Psoas muscle (tissue), 8 donors: ENCODE results near the gene PDGFRA. TPM values are rescaled to one million over a fixed set of nuclear protein-coding genes. Genes with fewer than 3 reads are reported as not detected.

Experiments used
- ATAC-seq, 4 donors: fragments of 200-7000 bp; cut with Tn5 transposase; one replicate each; pipeline ENCODE4 v1.9.1; 2020; ENCODE audit warnings: moderate library complexity in 3 of 4, mild to moderate bottlenecking in 2 of 4
- DNase-seq, 2 donors: peaks; one replicate each; pipeline ENCODE4 v3.0.0-alpha.2; 2020
- H3K27ac ChIP-seq: fragments of 200-600 bp; one replicate; pipeline ENCODE4 v1.8.0; 2022
- H3K27me3 ChIP-seq, 3 donors: fragments of 200-600 bp in 1 of 3; one replicate each; pipeline versions ENCODE4 v1.6.1 to v1.8.0; 2013 to 2022; ENCODE audit warnings: low read length in 2 of 3, mild to moderate bottlenecking in 2 of 3, moderate library complexity in 1 of 3; ENCODE audit not compliant: insufficient read depth in 3 of 3
- H3K36me3 ChIP-seq, 2 donors: fragments of 200-600 bp in 1 of 2; one replicate each; pipeline versions ENCODE4 v1.6.1 to v1.8.0; 2013 to 2022; ENCODE audit warnings: low read depth in 1 of 2, mild to moderate bottlenecking in 1 of 2, moderate library complexity in 1 of 2; ENCODE audit not compliant: insufficient read depth in 1 of 2
- H3K4me1 ChIP-seq: fragments of 200-600 bp; one replicate; pipeline ENCODE4 v1.8.0; 2022
- H3K4me3 ChIP-seq: fragments of 200-600 bp; one replicate; pipeline ENCODE4 v1.8.0; 2022; ENCODE audit warnings: mild to moderate bottlenecking
- H3K9me3 ChIP-seq: fragments of 200-600 bp; one replicate; pipeline ENCODE4 v1.8.0; 2022
- CTCF ChIP-seq: fragments of 200-600 bp; IDR thresholded peaks from one replicate; pipeline ENCODE4 v1.8.0; 2022; ENCODE audit warnings: antibody characterized with exemption
- WGBS, 3 donors: extraction: QIAGEN DNeasy Blood & Tissue Kit; methylation state at CpG; one replicate each; pipeline versions ENCODE4 v1.1.6 to v1.1.7; 2013; 5-methylcytosine and 5-hydroxymethylcytosine counted together
- intact Hi-C, 2 donors: fragments of 100-400 bp; cut with DNase I; formaldehyde crosslinking; loops; one replicate each; pipeline versions ENCODE4 v1.11.0 to v1.14.2; 2022
- long read RNA-seq, 2 donors: library from polyadenylated mRNA; unstranded; transcript quantifications; one replicate each; pipeline ENCODE4 v2.0.0, GENCODE V29; 2021
- polyA plus RNA-seq, 3 donors: library from polyadenylated mRNA; stranded (reverse); fragments of 200-250 nt; gene quantifications; one replicate each; pipeline ENCODE4 v1.2.3, GENCODE V29; 2013
- total RNA-seq, 4 donors: library from RNA; stranded (reverse); fragmentation: NEBNext Ultra II Directional in 2 of 4; extraction: Animal tissue kit (Norgen Biotek cat#: 25700) in 2 of 4; gene quantifications; one replicate each; pipeline versions ENCODE4 v1.2.1 to v1.2.4, GENCODE V29; 2021 to 2023
- donor health status: healthy with polysubstance abuse.
- donor health status: DM: no; HTN: no; CAD: no; lungs with moderate emphysema.
- donor health status: Bipolar disorder and iron deficiency.
- donor health status: healthy.
- donor health status: DM: yes; HTN: yes; CAD: no.
- donor health status: DM: no; HTN: no; CAD: no.
- donor health status: DM: no; HTN: no; CAD: no.
- donor health status: DM: yes; HTN: yes; CAD: no.

The PDGFRA gene
- total RNA-seq (10 to 100 TPM; 12.9 to 32.6 (median 19.2) TPM), polyA plus RNA-seq (1 to 10 TPM; 3.1 to 5.1 (median 3.6) TPM)
- long read RNA-seq, donor 1, full-length matches to known transcripts = 1 of 8 reads
- long read RNA-seq, donor 1, partial matches to known transcripts = 5 of 8 reads
- long read RNA-seq, donor 1, other reads (novel, unspliced or antisense) = 2 of 8 reads
- long read RNA-seq, donor 2, full-length matches to known transcripts = 3 of 10 reads
- long read RNA-seq, donor 2, partial matches to known transcripts = 4 of 10 reads
- long read RNA-seq, donor 2, other reads (novel, unspliced or antisense) = 3 of 10 reads

DNA sequence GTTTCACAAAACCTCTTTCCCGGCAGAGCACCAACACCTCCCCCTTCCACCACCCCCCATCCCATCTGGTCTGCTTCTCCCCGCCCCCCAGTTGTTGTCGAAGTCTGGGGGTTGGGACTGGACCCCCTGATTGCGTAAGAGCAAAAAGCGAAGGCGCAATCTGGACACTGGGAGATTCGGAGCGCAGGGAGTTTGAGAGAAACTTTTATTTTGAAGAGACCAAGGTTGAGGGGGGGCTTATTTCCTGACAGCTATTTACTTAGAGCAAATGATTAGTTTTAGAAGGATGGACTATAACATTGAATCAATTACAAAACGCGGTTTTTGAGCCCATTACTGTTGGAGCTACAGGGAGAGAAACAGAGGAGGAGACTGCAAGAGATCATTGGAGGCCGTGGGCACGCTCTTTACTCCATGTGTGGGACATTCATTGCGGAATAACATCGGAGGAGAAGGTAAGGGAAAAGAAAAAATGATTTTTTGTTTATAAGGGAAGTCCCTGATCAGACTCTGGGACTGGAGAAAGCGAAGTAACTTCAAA, at the start of gene PDGFRA:
Gene PDGFRA (plus strand): TSS at position 333 of the 541 bp plus-strand sequence. CDS start 29,476 bp downstream, outside the sequence.
- peaks cover 41% of the 10 kb centered on the region for H3K4me1 ChIP-seq
- intact Hi-C loops = loop anchor here (5.0 to 10.0 kb wide), 2 partner anchors 322 to 734 kb away; no protein-coding TSS in a partner anchor
- ATAC-seq = peak in 2 of 4 donors; percentile 7 to 31
- peak within 1 kb of the TSS; percentile 70 for H3K4me3 ChIP-seq
- no peak for TF ChIP-seq CTCF
- peak; percentile 75 to 85 for DNase-seq
- no peak within 1 kb of the TSS for H3K27ac ChIP-seq
- H3K9me3 ChIP-seq = no peaks in the 10 kb centered on the region
- 31 to 42% (median 36%) methylated on average over 15 of the region's 15 CpGs for WGBS, 3 donors
- H3K27me3 ChIP-seq = peaks cover 0 to 89% (median 48%) of the 10 kb centered on the region in 3 donors
- no peaks in the 10 kb centered on the region for H3K36me3 ChIP-seq

GRCh38 chr4:54184581-54184980, 44.5 kb upstream of the PDGFRA start:
- 54 to 73% (median 64%) methylated on average over 3 of the region's 3 CpGs for WGBS, 3 donors
- Histone ChIP-seq H3K27me3 (no peaks in the 10 kb centered on the region), H3K4me1 (no peaks in the 10 kb centered on the region), H3K27ac (no peak overlapping the region), H3K9me3 (no peaks in the 10 kb centered on the region), H3K4me3 (no peak overlapping the region), H3K36me3 (no peaks in the 10 kb centered on the region)
- no peak for ATAC-seq
- no peak for DNase-seq
- intact Hi-C loops = no loop called here
- TF ChIP-seq CTCF = no peak

- H3K27ac ChIP-seq = no peak overlapping the region
- TF ChIP-seq CTCF = no peak
- DNase-seq = no peak
- intact Hi-C loops = no loop called here
- no peak overlapping the region for H3K4me3 ChIP-seq
- no peak for ATAC-seq
- no peaks in the 10 kb centered on the region for H3K27me3 ChIP-seq
- no peaks in the 10 kb centered on the region for H3K9me3 ChIP-seq
- no peaks in the 10 kb centered on the region for H3K4me1 ChIP-seq
- 63 to 71% (median 69%) methylated on average over 5 of the region's 5 CpGs for WGBS, 3 donors
- no peaks in the 10 kb centered on the region for H3K36me3 ChIP-seq
Measured at GRCh38 chr4:54185044-54185780, 43.9 kb upstream of the PDGFRA start.

GRCh38 chr4:54185866-54186265, 43.2 kb upstream of the PDGFRA start:
- intact Hi-C loops = no loop called here
- 44 to 50% (median 48%) methylated on average over 1 of the region's 1 CpG for WGBS, 3 donors
- ATAC-seq = no peak

More at GRCh38 chr4:54185866-54186265, 43.2 kb upstream of the PDGFRA start:
- H3K9me3 ChIP-seq = no peaks in the 10 kb centered on the region
- H3K4me3 ChIP-seq = no peak overlapping the region
- TF ChIP-seq CTCF = no peak
- H3K36me3 ChIP-seq = no peaks in the 10 kb centered on the region
- no peak overlapping the region for H3K27ac ChIP-seq
- DNase-seq = no peak
- no peaks in the 10 kb centered on the region for H3K27me3 ChIP-seq
- H3K4me1 ChIP-seq = no peaks in the 10 kb centered on the region
